Cerebellar nuclear complex (tissue), 1 donor: ENCODE measurements around the gene PLB1.

Experiments used
- DNase-seq, 2 experiments: peaks; one replicate each; lab custom pipeline; 2025; lab: John Stamatoyannopoulos, UW

Gene PLB1

GRCh38 chr2:28495551-28496250 is at the start of gene PLB1:
TSS of gene PLB1 (plus strand) at chr2:28496060. CDS start at chr2:28496115, 55 bp downstream.
- no peak for DNase-seq

GRCh38 chr2:28446531-28446930 is 49.3 kb upstream of the PLB1 start:
- DNase-seq: no peak

GRCh38 chr2:28447086-28447485 is 48.8 kb upstream of the PLB1 start:
- no peak for DNase-seq

GRCh38 chr2:28447943-28448792 is 47.7 kb upstream of the PLB1 start:
- DNase-seq: no peak

GRCh38 chr2:28448793-28449100 is 47.1 kb upstream of the PLB1 start:
- no peak for DNase-seq

GRCh38 chr2:28449126-28449487 is 46.8 kb upstream of the PLB1 start:
- no peak for DNase-seq

GRCh38 chr2:28449488-28450395 is 46.1 kb upstream of the PLB1 start:
- no peak for DNase-seq

GRCh38 chr2:28450901-28451565 is 44.8 kb upstream of the PLB1 start:
- DNase-seq: no peak

GRCh38 chr2:28451793-28452533 is 43.9 kb upstream of the PLB1 start:
- no peak for DNase-seq

- no peak for DNase-seq
Observed at GRCh38 chr2:28452534-28453081, 43.3 kb upstream of the PLB1 start.

GRCh38 chr2:28453396-28453795 is 42.5 kb upstream of the PLB1 start:
- DNase-seq: no peak

- no peak for DNase-seq
Observed at GRCh38 chr2:28454016-28454930, 41.6 kb upstream of the PLB1 start.

- no peak for DNase-seq
Observed at GRCh38 chr2:28457237-28457636, 38.6 kb upstream of the PLB1 start.

GRCh38 chr2:28461056-28461455 is 34.8 kb upstream of the PLB1 start:
- DNase-seq: no peak

- no peak for DNase-seq
Observed at GRCh38 chr2:28462122-28462521, 33.7 kb upstream of the PLB1 start.

GRCh38 chr2:28463211-28463816 is 32.5 kb upstream of the PLB1 start:
- no peak for DNase-seq

GRCh38 chr2:28463893-28464292 is 32.0 kb upstream of the PLB1 start:
- DNase-seq: no peak

GRCh38 chr2:28465148-28465885 is 30.5 kb upstream of the PLB1 start:
- DNase-seq: no peak

- DNase-seq: no peak
Observed at GRCh38 chr2:28469304-28469703, 26.6 kb upstream of the PLB1 start.
